K562 (cell line): Measurements from ENCODE around the gene HNRNPD. TPM values are rescaled to one million over a fixed set of nuclear protein-coding genes. Genes with fewer than 3 reads are reported as not detected.

Experiments used
- ATAC-seq: fragments of 200-7000 bp; cut with Tn5 transposase; 3 replicates; pipeline ENCODE4 v1.9.1; 2020; ENCODE audit warnings: moderate library complexity
- BruUV-seq: library from RNA; stranded (reverse); fragments of 400-500 nt; replicated peaks from 2 replicates; lab custom pipeline; 2021; lab: Mats Ljungman, UMichigan
- CTCF ChIA-PET: fragments of 300-600 bp; formaldehyde crosslinking; extraction: SDS; loops from one replicate; lab custom pipeline; 2021; ENCODE audit warnings: low intra/inter-chr PET ratio; lab: Yijun Ruan, JAX
- POLR2A ChIA-PET: fragments of 300-600, 350-650 bp; sonication (Branson Sonifier 250); formaldehyde crosslinking; extraction: SDS; loops from one replicate; lab custom pipeline; 2021; ENCODE audit warnings: antibody characterized with exemption, inconsistent platforms; lab: Yijun Ruan, JAX
- DNase-seq, 4 experiments: peaks; one replicate each; pipeline versions ENCODE4 v3.0.0 to v3.0.0-alpha.2; 2011 to 2018; ENCODE audit warnings: low spot score in 3 of 4, mixed read lengths in 3 of 4; ENCODE audit errors: extremely low read depth in 1 of 4
- FAIRE-seq: peaks from 2 replicates; lab custom pipeline; 2011; peaks lifted over from hg19 to GRCh38; lab: Jason Lieb, UNC
- H2AFZ ChIP-seq: 2 replicates; pipeline ENCODE4 v1.6.0; 2011; ENCODE audit warnings: low read depth, low read length, control low read depth, inconsistent platforms
- H3K27ac ChIP-seq: fragments of 200-600 bp; 3 replicates; pipeline ENCODE4 v1.8.0; 2011; ENCODE audit warnings: low read depth, mild to moderate bottlenecking, control low read depth, inconsistent platforms, low read length, moderate library complexity, mixed read lengths; ENCODE audit errors: extremely low read depth
- H3K27me3 ChIP-seq, 2 experiments: fragments of 300-600 bp in 1 of 2; 2 replicates in 1 of 2; 3 replicates in 1 of 2; pipeline versions ENCODE4 v1.6.0 to v1.8.0; 2011; ENCODE audit warnings: inconsistent platforms in 2 of 2, low read length in 2 of 2, mild to moderate bottlenecking in 1 of 2, mixed read lengths in 1 of 2, moderate library complexity in 1 of 2; ENCODE audit not compliant: control insufficient read depth in 2 of 2, insufficient read depth in 2 of 2
- H3K36me3 ChIP-seq: fragments of 300-600 bp; 3 replicates; pipeline ENCODE4 v1.8.0; 2011; ENCODE audit warnings: mild to moderate bottlenecking, low read length, inconsistent platforms; ENCODE audit not compliant: control insufficient read depth, insufficient read depth
- H3K4me1 ChIP-seq, 2 experiments: fragments of 200-600 bp in 1 of 2; replicated peaks in 1 of 2; 2 replicates in 1 of 2; 3 replicates in 1 of 2; pipeline versions ENCODE4 v1.5.1 to v1.8.0; 2011; ENCODE audit warnings: inconsistent platforms in 2 of 2, low read length in 2 of 2, mild to moderate bottlenecking in 1 of 2, mixed read lengths in 1 of 2, moderate library complexity in 1 of 2; ENCODE audit not compliant: control insufficient read depth in 2 of 2, insufficient read depth in 2 of 2
- H3K4me2 ChIP-seq: 2 replicates; pipeline ENCODE4 v1.6.1; 2011; ENCODE audit warnings: low read length, control low read depth, inconsistent platforms, mixed read lengths; ENCODE audit not compliant: insufficient read depth
- H3K4me3 ChIP-seq: fragments of 200-600 bp; sonication (generic), shearing (Covaris generic); 2 replicates; pipeline ENCODE4 v1.5.1; 2016; ENCODE audit warnings: control low read depth, inconsistent platforms
- H3K79me2 ChIP-seq: fragments of 200-600 bp; 3 replicates; pipeline ENCODE4 v1.8.0; 2011; ENCODE audit warnings: low read length, inconsistent platforms; ENCODE audit not compliant: control insufficient read depth, insufficient read depth
- H3K9ac ChIP-seq, 2 experiments: 2 replicates each; pipeline versions ENCODE4 v1.6.0 to v1.6.1; 2011; ENCODE audit warnings: low read depth in 2 of 2, low read length in 2 of 2, control low read depth in 1 of 2, inconsistent platforms in 1 of 2, mild to moderate bottlenecking in 1 of 2, mixed read lengths in 1 of 2; ENCODE audit not compliant: insufficient read depth in 1 of 2
- H3K9me1 ChIP-seq: one replicate; pipeline ENCODE4 v1.6.0; 2011; ENCODE audit warnings: inconsistent platforms, mild to moderate bottlenecking, low read length, moderate library complexity; ENCODE audit not compliant: control insufficient read depth, insufficient read depth
- H3K9me3 ChIP-seq: replicated peaks from 2 replicates; pipeline ENCODE4 v1.5.1; 2011; ENCODE audit warnings: low read depth, low read length, inconsistent platforms; ENCODE audit not compliant: control insufficient read depth, insufficient read depth
- H4K20me1 ChIP-seq: replicated peaks from 2 replicates; pipeline ENCODE4 v1.6.1; 2011; ENCODE audit warnings: low read length, inconsistent platforms, mixed read lengths; ENCODE audit not compliant: control insufficient read depth, insufficient read depth
- CHD2 ChIP-seq: IDR thresholded peaks from 2 replicates; pipeline ENCODE4 v1.6.1; 2011; ENCODE audit warnings: low read depth, low read length
- DMBX1 ChIP-seq: fragments of 250-450 bp; sonication (Bioruptor Pico); IDR thresholded peaks from 2 replicates; pipeline ENCODE4 v1.8.0; 2022; ENCODE audit warnings: inconsistent platforms, mild to moderate bottlenecking, moderate library complexity, borderline replicate concordance
- FOSL1 ChIP-seq: fragments of 200-800 bp; sonication (Bioruptor generic); conservative IDR thresholded peaks from 2 replicates; pipeline ENCODE4 v1.6.1; 2016; ENCODE audit warnings: missing genetic modification characterization, missing compliant biosample characterization
- HDAC6 ChIP-seq: IDR thresholded peaks from 2 replicates; pipeline ENCODE4 v1.6.1; 2012; ENCODE audit warnings: low read depth, mild to moderate bottlenecking, control low read depth, inconsistent platforms, low read length, moderate library complexity
- HNRNPUL1 ChIP-seq: fragments of 200-400 bp; formaldehyde crosslinking; IDR thresholded peaks from 2 replicates; pipeline ENCODE4 v1.6.1; 2017; ENCODE audit warnings: low read length
- KDM1A ChIP-seq, 2 experiments: fragments of 450-650 bp; IDR thresholded peaks; 2 replicates each; pipeline ENCODE4 v1.6.1; 2016; ENCODE audit warnings: mild to moderate bottlenecking in 2 of 2
- NONO ChIP-seq, 2 experiments: fragments of 200-400 bp in 1 of 2; fragments of 450-650 bp in 1 of 2; formaldehyde crosslinking in 1 of 2; IDR thresholded peaks; 2 replicates each; pipeline ENCODE4 v1.6.1; 2017; ENCODE audit warnings: low read depth in 2 of 2, mild to moderate bottlenecking in 2 of 2, moderate library complexity in 2 of 2, low read length in 1 of 2
- POLR2A ChIP-seq: fragments of 450-650 bp; conservative IDR thresholded peaks from 2 replicates; pipeline ENCODE4 v1.6.1; 2016
- POLR2AphosphoS2 ChIP-seq: IDR thresholded peaks from 2 replicates; pipeline ENCODE4 v1.6.1; 2012; ENCODE audit warnings: low read length, improper control_type of control experiment
- POLR2AphosphoS5 ChIP-seq: IDR thresholded peaks from 2 replicates; pipeline ENCODE4 v1.6.1; 2011; ENCODE audit warnings: mild to moderate bottlenecking, low read depth, low read length, moderate library complexity; ENCODE audit not compliant: control insufficient read depth, insufficient read depth
- POLR2B ChIP-seq: fragments of 450-650 bp; IDR thresholded peaks from 2 replicates; pipeline ENCODE4 v1.6.1; 2018; ENCODE audit warnings: low read depth; ENCODE audit not compliant: partially characterized antibody
- POLR2G ChIP-seq: fragments of 200-400 bp; formaldehyde crosslinking; IDR thresholded peaks from 2 replicates; pipeline ENCODE4 v1.6.1; 2017; ENCODE audit warnings: low read depth, mild to moderate bottlenecking, antibody characterized with exemption, low read length, moderate library complexity
- RHOXF2B ChIP-seq: fragments of 250-450 bp; sonication (Bioruptor Pico); conservative IDR thresholded peaks from 2 replicates; pipeline ENCODE4 v1.5.1; 2021
- ZNF445 ChIP-seq: fragments of 250-450 bp; sonication (Bioruptor Pico); IDR thresholded peaks from 2 replicates; pipeline ENCODE4 v1.4.0; 2020; ENCODE audit warnings: low read depth, mild to moderate bottlenecking, moderate library complexity
- WGBS: fragments of 100-300 bp; shearing (Covaris generic); methylation state at CpG from one replicate; pipeline ENCODE4 v1.1.6; 2016; ENCODE audit warnings: low coverage, mixed read lengths; ENCODE audit not compliant: insufficient coverage; ENCODE audit errors: missing lambda C conversion rate; 5-methylcytosine and 5-hydroxymethylcytosine counted together
- in situ Hi-C: fragments of 300-500 bp; cut with MboI; formaldehyde crosslinking; loops from 4 replicates; pipeline ENCODE4 v1.15.0; 2018; ENCODE audit warnings: inconsistent platforms, mixed read lengths
- intact Hi-C: fragments of 100-400 bp; cut with micrococcal nuclease; formaldehyde crosslinking; loops from 2 replicates; pipeline ENCODE4 v1.14.2; 2022
- polyA plus RNA-seq, 8 experiments: library from polyadenylated mRNA; depleted of rRNA in 4 of 8; stranded (reverse) in 5 of 8; unstranded in 3 of 8; fragments of >200 nt; fragmentation: Nextera tagmentation in 2 of 8; fragmentation: Illumina TruSeq in 1 of 8; extraction: Ambion mirVana in 2 of 8; extraction: Trizol in 1 of 8; gene quantifications; 2 replicates each; pipeline versions ENCODE4 v1.2.1 to v1.2.3, GENCODE V29; 2011 to 2014; ENCODE audit warnings: inconsistent platforms in 1 of 8, missing spikeins in 1 of 8
- total RNA-seq, 7 experiments: library from RNA; depleted of rRNA in 6 of 7; stranded (reverse); fragments of >200 nt in 6 of 7; fragmentation: Illumina TruSeq in 2 of 7; extraction: Trizol in 2 of 7; gene quantifications; 2 replicates each; pipeline versions ENCODE4 v1.2.1 to v1.2.3, GENCODE V29; 2011 to 2021; ENCODE audit warnings: low replicate concordance in 1 of 7
- TF ChIP-seq, protein P1 (sequence below): fragments of 450-650 bp; formaldehyde crosslinking; conservative IDR thresholded peaks from 2 replicates; pipeline ENCODE4 v1.4.0; 2022; ENCODE audit warnings: mild to moderate bottlenecking, missing genetic modification characterization
- TF ChIP-seq, protein P2 (sequence below): sonication (generic); formaldehyde crosslinking; IDR thresholded peaks from 2 replicates; pipeline ENCODE4 v1.8.1; 2023; ENCODE audit warnings: mild to moderate bottlenecking, missing genetic modification reagents, moderate library complexity
- TF ChIP-seq, protein P3 (sequence below): sonication (generic); formaldehyde crosslinking; IDR thresholded peaks from 2 replicates; pipeline ENCODE4 v1.8.1; 2023; ENCODE audit warnings: mild to moderate bottlenecking, missing genetic modification reagents

HNRNPD gene
- total and polyA plus RNA-seq, 9 of the 15 experiments (the other 6 are each of a cell fraction or from before 2014, with no cell fraction given): 92.4 to 955 (median 160) TPM

DNA sequence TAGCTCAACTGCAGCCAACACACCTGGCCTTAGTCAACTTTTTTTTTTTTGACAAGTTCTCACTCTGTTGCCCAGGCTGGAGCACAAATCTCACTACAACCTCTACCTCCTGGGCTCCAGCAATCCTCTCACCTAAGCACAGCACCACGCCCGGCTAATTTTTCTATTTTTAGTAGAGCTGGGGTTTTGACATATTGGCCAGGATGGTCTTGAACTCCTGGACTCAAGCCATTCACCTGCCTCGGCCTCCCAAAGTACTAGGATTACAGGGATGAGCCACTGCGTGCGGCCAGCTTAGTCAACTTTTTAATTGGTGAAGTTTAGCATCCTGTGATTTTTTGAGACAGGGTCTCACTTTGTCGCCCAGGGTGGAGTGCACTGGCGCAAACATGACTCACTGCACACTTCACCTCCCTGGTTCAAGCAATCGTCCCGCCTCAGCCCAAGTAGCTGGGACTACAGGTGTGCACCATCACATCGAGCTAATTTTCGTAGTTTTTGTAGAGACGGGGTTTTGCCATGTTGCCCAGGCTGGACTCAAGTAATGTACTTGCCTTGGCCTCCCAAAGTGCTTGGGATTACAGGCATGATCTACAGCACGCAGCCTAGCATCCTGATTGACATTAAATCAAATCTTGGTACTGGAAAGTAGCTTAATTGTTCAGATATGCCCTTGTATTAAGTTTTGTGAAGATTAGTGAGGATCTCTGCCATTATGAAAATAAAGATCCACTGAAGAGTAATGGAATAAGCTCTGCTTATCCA, 48.2 kb upstream of the HNRNPD start:
- Histone ChIP-seq H3K27me3 (no peaks in the 10 kb centered on the region), H2AFZ (no peak overlapping the region), H3K9ac (no peak overlapping the region), H3K9me3 (no peaks in the 10 kb centered on the region), H3K4me1 (0 out of 5 replicates have a peak, but pooled peaks cover 2% of the 10 kb centered on the region in 2 experiments), H4K20me1 (peaks cover 20% of the 10 kb centered on the region), H3K27ac (no peak overlapping the region), H3K4me2 (no peak overlapping the region), H3K4me3 (no peak overlapping the region), H3K36me3 (peaks cover 36% of the 10 kb centered on the region), H3K79me2 (peaks cover 19% of the 10 kb centered on the region), H3K9me1 (no peaks in the 10 kb centered on the region)
- ChIA-PET POLR2A (interaction anchor here (1.2 to 2.9 kb wide), 5 partner anchors 7 to 50 kb away, joined by 4 to 14 read pairs (median 5); no protein-coding TSS in a partner anchor), CTCF (no interaction called here)
- 31% methylated on average over 13 of the region's 13 CpGs for WGBS
- peak; percentile 63 for ATAC-seq
- BruUV-seq: no TSS peak
- intact Hi-C loops (no loop called here), in situ Hi-C loops (no loop called here)
- DNase-seq: no peak
- no peak for FAIRE-seq
- peak; percentile 50 for TF ChIP-seq POLR2B
- TF ChIP-seq HNRNPUL1: peak; percentile 87; the same call in 1 of the 2 replicates
- no peak for TF ChIP-seq NONO (IDR thresholded peaks at IDR 0.05; ENCODE audit: low read depth in 2 of 2, low read length in 1 of 2)
- TF ChIP-seq POLR2AphosphoS2: peak; percentile 92
- TF ChIP-seq, protein P1, sequence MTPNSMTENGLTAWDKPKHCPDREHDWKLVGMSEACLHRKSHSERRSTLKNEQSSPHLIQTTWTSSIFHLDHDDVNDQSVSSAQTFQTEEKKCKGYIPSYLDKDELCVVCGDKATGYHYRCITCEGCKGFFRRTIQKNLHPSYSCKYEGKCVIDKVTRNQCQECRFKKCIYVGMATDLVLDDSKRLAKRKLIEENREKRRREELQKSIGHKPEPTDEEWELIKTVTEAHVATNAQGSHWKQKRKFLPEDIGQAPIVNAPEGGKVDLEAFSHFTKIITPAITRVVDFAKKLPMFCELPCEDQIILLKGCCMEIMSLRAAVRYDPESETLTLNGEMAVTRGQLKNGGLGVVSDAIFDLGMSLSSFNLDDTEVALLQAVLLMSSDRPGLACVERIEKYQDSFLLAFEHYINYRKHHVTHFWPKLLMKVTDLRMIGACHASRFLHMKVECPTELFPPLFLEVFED (CRISPR knock-in tag): 0 out of 2 replicates have a peak, but pooled peaks have one; percentile 4
- TF ChIP-seq FOSL1 (tag): no peak
- TF ChIP-seq DMBX1 (CRISPR knock-in tag): no peak
- TF ChIP-seq RHOXF2B: no peak
- TF ChIP-seq HDAC6: no peak
- TF ChIP-seq, protein P2, sequence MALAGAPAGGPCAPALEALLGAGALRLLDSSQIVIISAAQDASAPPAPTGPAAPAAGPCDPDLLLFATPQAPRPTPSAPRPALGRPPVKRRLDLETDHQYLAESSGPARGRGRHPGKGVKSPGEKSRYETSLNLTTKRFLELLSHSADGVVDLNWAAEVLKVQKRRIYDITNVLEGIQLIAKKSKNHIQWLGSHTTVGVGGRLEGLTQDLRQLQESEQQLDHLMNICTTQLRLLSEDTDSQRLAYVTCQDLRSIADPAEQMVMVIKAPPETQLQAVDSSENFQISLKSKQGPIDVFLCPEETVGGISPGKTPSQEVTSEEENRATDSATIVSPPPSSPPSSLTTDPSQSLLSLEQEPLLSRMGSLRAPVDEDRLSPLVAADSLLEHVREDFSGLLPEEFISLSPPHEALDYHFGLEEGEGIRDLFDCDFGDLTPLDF (CRISPR knock-in tag): peak; percentile 54; the same call in 1 of the 2 replicates
- TF ChIP-seq, protein P3, sequence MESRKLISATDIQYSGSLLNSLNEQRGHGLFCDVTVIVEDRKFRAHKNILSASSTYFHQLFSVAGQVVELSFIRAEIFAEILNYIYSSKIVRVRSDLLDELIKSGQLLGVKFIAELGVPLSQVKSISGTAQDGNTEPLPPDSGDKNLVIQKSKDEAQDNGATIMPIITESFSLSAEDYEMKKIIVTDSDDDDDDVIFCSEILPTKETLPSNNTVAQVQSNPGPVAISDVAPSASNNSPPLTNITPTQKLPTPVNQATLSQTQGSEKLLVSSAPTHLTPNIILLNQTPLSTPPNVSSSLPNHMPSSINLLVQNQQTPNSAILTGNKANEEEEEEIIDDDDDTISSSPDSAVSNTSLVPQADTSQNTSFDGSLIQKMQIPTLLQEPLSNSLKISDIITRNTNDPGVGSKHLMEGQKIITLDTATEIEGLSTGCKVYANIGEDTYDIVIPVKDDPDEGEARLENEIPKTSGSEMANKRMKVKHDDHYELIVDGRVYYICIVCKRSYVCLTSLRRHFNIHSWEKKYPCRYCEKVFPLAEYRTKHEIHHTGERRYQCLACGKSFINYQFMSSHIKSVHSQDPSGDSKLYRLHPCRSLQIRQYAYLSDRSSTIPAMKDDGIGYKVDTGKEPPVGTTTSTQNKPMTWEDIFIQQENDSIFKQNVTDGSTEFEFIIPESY (CRISPR knock-in tag): 0 out of 2 replicates have a peak, but pooled peaks have one; percentile 54
- TF ChIP-seq KDM1A (IDR thresholded peaks at IDR 0.05): no peak
- 0 out of 2 replicates have a peak, but pooled peaks have one; percentile 26 for TF ChIP-seq CHD2
- TF ChIP-seq POLR2A: peak; percentile 67; the same call in 1 of the 2 replicates
- TF ChIP-seq POLR2G: peak; percentile 55
- no peak for TF ChIP-seq ZNF445 (CRISPR knock-in tag)
- peak; percentile 33; the same call in 1 of the 2 replicates for TF ChIP-seq POLR2AphosphoS5
